NCI-H526 (cell line): ENCODE results near the gene SSTR3.

ENCODE experiments used
- DNase-seq, 2 experiments: peaks; one replicate each; lab custom pipeline; 2025; lab: John Stamatoyannopoulos, UW

SSTR3 gene

GRCh38 chr22:37166675-37167066 is 45.6 kb downstream of the SSTR3 start:
- peak in 1 of 2 experiments; percentile 71 for DNase-seq

- peak in 1 of 2 experiments; percentile 28 for DNase-seq
Observed at GRCh38 chr22:37165940-37166674, 46.2 kb downstream of the SSTR3 start.

GRCh38 chr22:37165066-37165465 is 47.2 kb downstream of the SSTR3 start:
- DNase-seq, result no peak

GRCh38 chr22:37164505-37164887 is 47.8 kb downstream of the SSTR3 start:
- DNase-seq, result no peak

- DNase-seq, result no peak
Observed at GRCh38 chr22:37163575-37164504, 48.4 kb downstream of the SSTR3 start.

GRCh38 chr22:37163096-37163489 is 49.2 kb downstream of the SSTR3 start:
- no peak for DNase-seq

- no peak for DNase-seq
Observed at GRCh38 chr22:37162221-37163095, 49.8 kb downstream of the SSTR3 start.

GRCh38 chr22:37161443-37161842 is 50.8 kb downstream of the SSTR3 start:
- no peak for DNase-seq

GRCh38 chr22:37160027-37160426 is 52.2 kb downstream of the SSTR3 start:
- DNase-seq, result no peak

GRCh38 chr22:37158963-37159290 is 53.4 kb downstream of the SSTR3 start:
- no peak for DNase-seq

- no peak for DNase-seq
Observed at GRCh38 chr22:37157516-37158285, 54.6 kb downstream of the SSTR3 start.

- no peak for DNase-seq
Observed at GRCh38 chr22:37156686-37157435, 55.4 kb downstream of the SSTR3 start.

GRCh38 chr22:37155971-37156370 is 56.3 kb downstream of the SSTR3 start:
- DNase-seq, result no peak

- DNase-seq, result no peak
Observed at GRCh38 chr22:37154925-37155712, 57.2 kb downstream of the SSTR3 start.
